ENCODE results near the gene PPT1.

Gene PPT1

DNA sequence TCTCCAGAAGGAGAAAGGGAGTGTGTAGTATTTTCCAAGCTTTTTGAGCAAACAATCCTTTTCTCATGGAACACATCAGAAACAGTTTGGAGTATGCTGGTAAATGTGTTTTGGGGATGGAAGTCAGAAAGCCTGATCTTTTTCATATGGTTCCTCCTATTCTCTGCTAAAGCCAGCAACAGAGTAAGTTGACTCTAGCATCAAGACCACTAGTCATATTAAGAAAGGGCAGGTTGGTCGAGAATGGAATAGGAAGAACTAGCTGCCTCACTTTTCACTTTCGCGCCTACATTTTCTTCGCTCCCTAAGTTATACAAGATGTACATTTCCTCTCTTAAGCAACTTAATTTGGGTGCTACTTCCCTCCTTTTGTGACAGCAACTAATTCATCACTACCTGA lies 24.0 kb downstream of the PPT1 start:
- Histone ChIP-seq H3K4me1 (no peaks in the 10 kb centered on the region), H3K9me3 (no peaks in the 10 kb centered on the region), H3K4me3 (ENCODE audit: low read depth, low read length) (no peak overlapping the region), H3K27me3 (no peaks in the 10 kb centered on the region), H3K36me3 (peaks cover 8% of the 10 kb centered on the region)
- TF ChIP-seq, protein P1, sequence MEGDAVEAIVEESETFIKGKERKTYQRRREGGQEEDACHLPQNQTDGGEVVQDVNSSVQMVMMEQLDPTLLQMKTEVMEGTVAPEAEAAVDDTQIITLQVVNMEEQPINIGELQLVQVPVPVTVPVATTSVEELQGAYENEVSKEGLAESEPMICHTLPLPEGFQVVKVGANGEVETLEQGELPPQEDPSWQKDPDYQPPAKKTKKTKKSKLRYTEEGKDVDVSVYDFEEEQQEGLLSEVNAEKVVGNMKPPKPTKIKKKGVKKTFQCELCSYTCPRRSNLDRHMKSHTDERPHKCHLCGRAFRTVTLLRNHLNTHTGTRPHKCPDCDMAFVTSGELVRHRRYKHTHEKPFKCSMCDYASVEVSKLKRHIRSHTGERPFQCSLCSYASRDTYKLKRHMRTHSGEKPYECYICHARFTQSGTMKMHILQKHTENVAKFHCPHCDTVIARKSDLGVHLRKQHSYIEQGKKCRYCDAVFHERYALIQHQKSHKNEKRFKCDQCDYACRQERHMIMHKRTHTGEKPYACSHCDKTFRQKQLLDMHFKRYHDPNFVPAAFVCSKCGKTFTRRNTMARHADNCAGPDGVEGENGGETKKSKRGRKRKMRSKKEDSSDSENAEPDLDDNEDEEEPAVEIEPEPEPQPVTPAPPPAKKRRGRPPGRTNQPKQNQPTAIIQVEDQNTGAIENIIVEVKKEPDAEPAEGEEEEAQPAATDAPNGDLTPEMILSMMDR (IDR thresholded peaks at IDR 0.05; ENCODE audit: low read depth, low read length) = no peak
- no peak for DNase-seq

DNA sequence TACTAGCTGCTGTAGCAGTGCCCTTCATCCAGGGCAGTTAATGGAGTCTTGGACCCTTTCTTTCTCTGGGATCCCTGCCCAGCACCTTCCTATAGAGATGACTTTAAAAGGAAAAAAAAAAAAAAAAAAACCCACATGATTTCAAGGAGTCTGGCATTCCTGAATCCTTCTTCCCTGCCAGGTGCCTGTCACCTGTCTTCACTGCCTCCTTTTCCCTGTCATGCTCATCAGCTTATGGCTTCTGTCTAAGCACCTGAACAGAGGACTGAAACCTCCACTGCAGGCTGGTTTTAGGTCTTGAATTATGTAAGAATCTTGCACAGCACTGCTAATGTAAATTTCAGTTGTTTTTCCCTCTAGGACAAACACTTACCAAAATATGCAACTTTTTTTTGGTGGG lies 24.9 kb downstream of the PPT1 start:
- Histone ChIP-seq H3K36me3 (peaks cover 11% of the 10 kb centered on the region), H3K27me3 (no peaks in the 10 kb centered on the region), H3K9me3 (no peaks in the 10 kb centered on the region), H3K4me1 (no peaks in the 10 kb centered on the region), H3K4me3 (ENCODE audit: low read depth, low read length) (no peak overlapping the region)
- TF ChIP-seq, protein P1 (IDR thresholded peaks at IDR 0.05; ENCODE audit: low read depth, low read length) = no peak
- DNase-seq = no peak

DNA sequence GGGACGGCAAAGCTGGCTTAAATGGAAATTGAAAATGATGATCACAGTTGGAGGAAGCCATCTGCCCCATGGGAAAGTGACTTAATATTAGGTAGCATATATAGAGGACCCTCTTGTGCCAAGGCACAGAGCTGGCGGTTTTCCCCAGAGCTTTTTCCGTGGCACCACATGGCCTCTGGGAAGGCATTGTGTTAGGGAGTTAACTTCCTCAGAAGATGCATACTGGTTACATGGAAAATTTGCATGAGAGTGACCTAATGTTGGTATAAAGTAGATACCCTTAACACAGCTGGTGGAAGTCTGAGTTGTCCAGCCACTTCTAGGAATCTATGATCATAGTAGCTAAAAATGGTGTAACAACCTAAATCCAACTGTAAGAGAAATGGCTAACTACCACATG lies 29.2 kb downstream of the PPT1 start:
- TF ChIP-seq, protein P1 (IDR thresholded peaks at IDR 0.05; ENCODE audit: low read depth, low read length) = no peak
- Histone ChIP-seq H3K9me3 (no peaks in the 10 kb centered on the region), H3K4me3 (ENCODE audit: low read depth, low read length) (no peak overlapping the region), H3K27me3 (no peaks in the 10 kb centered on the region), H3K36me3 (peaks cover 4% of the 10 kb centered on the region), H3K4me1 (no peaks in the 10 kb centered on the region)
- DNase-seq = no peak

DNA sequence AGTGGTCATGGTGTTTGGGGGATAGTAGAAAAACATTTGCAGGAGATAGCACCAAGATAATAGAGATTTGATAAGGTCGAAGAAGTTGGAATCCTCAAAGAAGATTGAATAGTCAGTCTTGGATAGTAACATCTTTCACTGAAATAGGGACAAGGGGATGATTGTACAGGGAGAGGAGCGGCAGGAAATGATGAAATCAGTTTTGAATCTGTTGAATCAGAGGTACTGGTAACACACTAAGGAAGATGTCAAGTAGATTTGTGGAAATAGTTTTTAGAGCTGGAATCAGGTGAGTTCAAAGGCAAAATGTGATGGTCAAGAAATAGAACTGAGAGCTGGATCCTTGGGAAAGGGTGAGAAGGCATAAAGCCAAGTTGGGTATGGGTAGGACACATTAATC lies 30.0 kb downstream of the PPT1 start:
- TF ChIP-seq, protein P1 (IDR thresholded peaks at IDR 0.05; ENCODE audit: low read depth, low read length) = no peak
- H3K27me3 ChIP-seq = no peaks in the 10 kb centered on the region
- H3K4me1 ChIP-seq = no peaks in the 10 kb centered on the region
- H3K36me3 ChIP-seq = peaks cover 4% of the 10 kb centered on the region
- H3K9me3 ChIP-seq = no peaks in the 10 kb centered on the region
- H3K4me3 ChIP-seq (ENCODE audit: low read depth, low read length) = no peak overlapping the region
- DNase-seq = no peak

DNA sequence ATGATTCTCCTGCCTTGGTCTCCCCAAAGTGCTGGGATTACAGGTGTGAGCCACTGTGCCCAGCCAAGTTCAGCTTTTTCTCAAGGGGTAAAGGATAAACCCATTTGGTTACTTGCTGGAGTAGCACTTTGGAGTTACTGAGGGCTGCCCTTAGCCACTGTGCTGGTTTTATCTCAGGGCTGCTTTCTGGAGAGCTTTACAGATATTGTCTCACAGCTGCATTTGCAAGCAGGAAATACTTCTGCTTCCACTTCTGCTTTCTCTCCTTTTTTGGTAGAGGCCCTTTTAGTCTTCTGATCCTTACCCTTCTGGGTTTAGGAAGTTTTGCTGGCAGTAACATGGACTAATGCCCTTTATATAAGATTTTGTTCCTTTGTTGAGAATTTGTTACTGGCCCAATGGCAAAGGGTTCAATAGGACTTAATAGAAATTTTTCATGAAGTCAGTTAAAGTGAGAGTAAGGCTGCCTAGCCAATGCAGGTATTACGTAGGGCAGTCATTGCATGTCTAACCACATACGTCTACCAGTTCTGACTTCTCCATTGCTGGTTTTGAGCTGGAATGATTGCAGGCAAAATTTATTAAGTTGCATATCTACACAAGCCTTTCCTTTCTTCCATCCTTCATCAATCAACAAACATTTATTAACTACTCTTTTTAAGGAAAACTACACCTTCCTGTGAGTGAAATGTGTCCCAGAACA lies 32.1 kb downstream of the PPT1 start:
- no peaks in the 10 kb centered on the region for H3K9me3 ChIP-seq
- H3K4me1 ChIP-seq = no peaks in the 10 kb centered on the region
- no peak overlapping the region for H3K4me3 ChIP-seq (ENCODE audit: low read depth, low read length)
- DNase-seq = no peak
- H3K27me3 ChIP-seq = no peaks in the 10 kb centered on the region
- TF ChIP-seq, protein P1 (IDR thresholded peaks at IDR 0.05; ENCODE audit: low read depth, low read length) = no peak
- H3K36me3 ChIP-seq = peaks cover 4% of the 10 kb centered on the region

DNA sequence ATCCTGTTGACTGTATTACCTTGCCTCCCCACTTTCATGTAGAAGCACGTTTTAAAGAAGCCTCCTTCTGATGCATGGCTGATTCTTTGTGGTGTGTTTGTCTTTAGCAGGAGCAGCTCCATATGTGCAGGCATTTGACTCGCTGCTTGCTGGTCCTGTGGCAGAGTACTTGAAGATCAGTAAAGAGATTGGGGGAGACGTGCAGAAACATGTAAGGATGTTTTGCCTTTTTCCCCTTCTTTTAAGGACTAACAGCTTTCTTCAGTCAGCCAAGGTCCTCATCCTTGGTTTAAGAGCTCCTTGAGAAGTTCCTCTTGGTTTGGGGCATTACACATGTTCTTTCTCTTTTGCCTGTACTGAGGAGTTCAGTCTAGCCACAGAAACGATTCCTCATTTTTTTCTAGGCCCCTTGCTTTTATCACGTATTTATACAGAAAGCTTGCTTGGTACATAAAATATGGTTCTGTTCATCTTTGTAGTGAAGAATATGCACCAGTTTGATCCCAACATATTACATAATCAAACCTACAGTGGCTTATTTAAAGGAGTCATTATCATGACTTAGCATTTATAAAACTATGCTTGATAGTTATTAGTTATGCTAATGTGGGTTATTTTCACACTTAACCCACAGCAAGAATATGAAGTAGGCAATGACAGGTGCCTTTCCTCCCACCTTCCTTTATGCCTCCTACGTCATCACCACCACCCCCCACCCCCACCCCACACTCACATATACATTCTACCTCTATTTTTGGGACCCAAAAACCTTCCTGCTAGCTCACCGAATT lies 36.9 kb downstream of the PPT1 start:
- Histone ChIP-seq H3K36me3 (no peaks in the 10 kb centered on the region; the same call in 1 of the 2 replicates), H3K4me3 (ENCODE audit: low read depth, low read length) (no peak overlapping the region), H3K9me3 (no peaks in the 10 kb centered on the region), H3K27me3 (no peaks in the 10 kb centered on the region), H3K4me1 (no peaks in the 10 kb centered on the region)
- TF ChIP-seq, protein P1 (IDR thresholded peaks at IDR 0.05; ENCODE audit: low read depth, low read length) = no peak
- no peak for DNase-seq
